ENCODE measurements around the gene GPR176.

- TF ChIP-seq CTCF (conservative IDR thresholded peaks at IDR 0.05) (no peak), ZFX (IDR thresholded peaks at IDR 0.05) (no peak)
Measured at GRCh38 chr15:39922462-39923092, 2.5 kb upstream of the GPR176 start.
